WERI-Rb-1 (cell line): ENCODE data around the gene CAMTA1.

Experiments
- DNase-seq: peaks from one replicate; pipeline ENCODE4 v3.0.0-alpha.2; 2020
- H3K27ac ChIP-seq: fragments of 250-450 bp; sonication (Bioruptor Pico); 2 replicates; pipeline ENCODE4 v1.5.1; 2020; ENCODE audit warnings: mild to moderate bottlenecking, moderate library complexity
- H3K27me3 ChIP-seq: fragments of 250-450 bp; sonication (Bioruptor Pico); 2 replicates; pipeline ENCODE4 v1.5.1; 2021; ENCODE audit warnings: mild to moderate bottlenecking, low read depth, moderate library complexity; ENCODE audit not compliant: insufficient read depth, severe bottlenecking
- H3K36me3 ChIP-seq: fragments of 250-450 bp; sonication (Bioruptor Pico); 2 replicates; pipeline ENCODE4 v1.5.1; 2020; ENCODE audit warnings: mild to moderate bottlenecking, moderate library complexity
- H3K4me3 ChIP-seq: 2 replicates; pipeline ENCODE4 v1.5.1; 2011; ENCODE audit warnings: low read depth, mild to moderate bottlenecking, control low read depth, low read length
- H3K9me3 ChIP-seq: fragments of 250-450 bp; sonication (Bioruptor Pico); 2 replicates; pipeline ENCODE4 v1.5.1; 2021; ENCODE audit warnings: mild to moderate bottlenecking, moderate library complexity; ENCODE audit not compliant: severe bottlenecking
- TF ChIP-seq, protein P1 (sequence below): IDR thresholded peaks from 2 replicates; pipeline ENCODE4 v1.5.1; 2011; ENCODE audit warnings: low read depth, mild to moderate bottlenecking, control low read depth, inconsistent platforms, low read length

Gene CAMTA1

DNA sequence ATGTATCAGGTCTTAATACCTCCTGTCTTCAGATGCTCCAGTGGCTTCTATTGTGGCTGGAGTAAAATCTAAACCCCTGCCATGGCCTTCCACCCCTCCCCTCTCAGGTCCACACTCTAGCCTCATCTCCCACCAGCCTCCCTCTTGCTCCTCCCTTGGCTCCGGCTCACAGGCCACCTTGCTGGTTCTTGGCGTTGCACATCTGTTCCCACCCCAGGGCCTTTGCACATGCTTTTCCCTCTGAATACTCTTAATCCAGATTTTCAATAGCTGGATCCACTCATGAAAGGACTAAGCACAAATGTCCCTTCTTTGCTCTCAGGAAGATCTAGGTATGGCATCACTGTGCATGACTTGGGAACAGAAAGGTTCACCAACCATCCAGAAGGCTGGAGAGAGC, 570.4 kb downstream of the CAMTA1 start:
- no peaks in the 10 kb centered on the region for H3K36me3 ChIP-seq
- TF ChIP-seq, protein P1, sequence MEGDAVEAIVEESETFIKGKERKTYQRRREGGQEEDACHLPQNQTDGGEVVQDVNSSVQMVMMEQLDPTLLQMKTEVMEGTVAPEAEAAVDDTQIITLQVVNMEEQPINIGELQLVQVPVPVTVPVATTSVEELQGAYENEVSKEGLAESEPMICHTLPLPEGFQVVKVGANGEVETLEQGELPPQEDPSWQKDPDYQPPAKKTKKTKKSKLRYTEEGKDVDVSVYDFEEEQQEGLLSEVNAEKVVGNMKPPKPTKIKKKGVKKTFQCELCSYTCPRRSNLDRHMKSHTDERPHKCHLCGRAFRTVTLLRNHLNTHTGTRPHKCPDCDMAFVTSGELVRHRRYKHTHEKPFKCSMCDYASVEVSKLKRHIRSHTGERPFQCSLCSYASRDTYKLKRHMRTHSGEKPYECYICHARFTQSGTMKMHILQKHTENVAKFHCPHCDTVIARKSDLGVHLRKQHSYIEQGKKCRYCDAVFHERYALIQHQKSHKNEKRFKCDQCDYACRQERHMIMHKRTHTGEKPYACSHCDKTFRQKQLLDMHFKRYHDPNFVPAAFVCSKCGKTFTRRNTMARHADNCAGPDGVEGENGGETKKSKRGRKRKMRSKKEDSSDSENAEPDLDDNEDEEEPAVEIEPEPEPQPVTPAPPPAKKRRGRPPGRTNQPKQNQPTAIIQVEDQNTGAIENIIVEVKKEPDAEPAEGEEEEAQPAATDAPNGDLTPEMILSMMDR, result no peak
- H3K9me3 ChIP-seq, result no peaks in the 10 kb centered on the region
- no peak overlapping the region for H3K27ac ChIP-seq
- H3K4me3 ChIP-seq, result no peak overlapping the region
- DNase-seq, result no peak
- no peaks in the 10 kb centered on the region for H3K27me3 ChIP-seq

DNA sequence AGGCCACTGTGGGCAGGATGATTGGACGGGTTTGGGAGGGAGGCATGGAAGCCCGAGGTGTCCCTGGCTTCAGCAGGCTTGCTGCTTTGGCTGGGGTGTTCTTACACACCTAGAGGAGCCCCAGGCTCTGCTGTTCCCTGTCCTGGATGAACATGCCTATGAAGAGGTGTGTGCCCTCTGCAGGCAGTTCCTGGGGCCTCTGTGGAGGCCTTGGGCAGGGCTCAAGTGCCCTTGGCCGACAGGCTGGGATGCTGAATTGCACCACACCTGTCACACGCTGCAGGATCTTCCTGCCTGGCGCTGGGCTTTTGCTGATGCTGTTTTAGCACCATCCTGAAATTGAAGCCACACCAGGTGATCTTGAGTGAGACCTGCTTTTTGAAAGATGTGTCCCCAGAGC, 570.8 kb downstream of the CAMTA1 start:
- Histone ChIP-seq H3K9me3 (no peaks in the 10 kb centered on the region), H3K36me3 (no peaks in the 10 kb centered on the region), H3K4me3 (no peak overlapping the region), H3K27me3 (no peaks in the 10 kb centered on the region), H3K27ac (no peak overlapping the region)
- TF ChIP-seq, protein P1, result no peak
- DNase-seq, result no peak

DNA sequence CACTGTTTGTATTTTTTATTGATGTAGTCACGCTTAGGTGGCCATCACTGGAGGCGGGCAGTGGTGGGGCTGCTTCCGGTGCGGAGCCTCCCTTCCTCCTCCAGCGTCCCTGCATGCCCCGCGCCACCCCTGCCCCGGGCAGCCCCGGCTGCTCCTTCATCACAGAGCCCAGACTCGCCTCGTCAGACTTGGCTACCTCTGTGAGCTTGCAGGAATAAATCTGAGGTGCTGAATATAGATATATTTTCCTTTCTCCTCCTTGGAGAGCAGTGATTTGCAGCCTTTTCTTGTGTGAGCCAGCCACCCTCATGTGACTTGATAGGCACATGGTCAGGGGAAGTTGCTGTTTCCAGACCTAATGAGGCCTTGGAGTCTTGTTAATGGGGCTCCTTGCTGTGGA, 573.2 kb downstream of the CAMTA1 start:
- no peak for DNase-seq
- no peak overlapping the region for H3K27ac ChIP-seq
- no peak overlapping the region for H3K4me3 ChIP-seq
- H3K36me3 ChIP-seq, result no peaks in the 10 kb centered on the region
- TF ChIP-seq, protein P1, result no peak
- no peaks in the 10 kb centered on the region for H3K9me3 ChIP-seq
- H3K27me3 ChIP-seq, result no peaks in the 10 kb centered on the region

DNA sequence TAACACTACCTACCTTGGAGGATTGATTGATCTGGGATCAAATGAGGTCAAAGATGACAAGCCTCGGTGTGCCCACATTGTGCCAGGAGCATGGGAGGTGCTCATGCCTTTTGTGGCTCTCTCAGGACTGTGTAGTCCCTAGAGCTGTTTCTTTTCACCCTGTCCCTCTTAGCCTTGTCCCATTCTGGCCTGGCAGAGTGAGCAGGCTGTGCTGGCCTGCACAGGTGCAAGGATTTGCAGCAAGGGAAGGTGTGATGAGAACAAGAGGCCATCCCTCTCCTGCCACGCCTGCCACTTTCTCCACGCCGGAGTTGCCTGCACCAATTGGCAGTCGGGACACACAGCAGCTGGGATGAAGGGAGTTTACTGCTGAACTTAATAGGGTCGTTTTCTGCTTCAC, 575.3 kb downstream of the CAMTA1 start:
- no peaks in the 10 kb centered on the region for H3K36me3 ChIP-seq
- no peak for DNase-seq
- TF ChIP-seq, protein P1, result no peak
- H3K27ac ChIP-seq, result no peak overlapping the region
- no peaks in the 10 kb centered on the region for H3K9me3 ChIP-seq
- no peak overlapping the region for H3K4me3 ChIP-seq
- no peaks in the 10 kb centered on the region for H3K27me3 ChIP-seq

DNA sequence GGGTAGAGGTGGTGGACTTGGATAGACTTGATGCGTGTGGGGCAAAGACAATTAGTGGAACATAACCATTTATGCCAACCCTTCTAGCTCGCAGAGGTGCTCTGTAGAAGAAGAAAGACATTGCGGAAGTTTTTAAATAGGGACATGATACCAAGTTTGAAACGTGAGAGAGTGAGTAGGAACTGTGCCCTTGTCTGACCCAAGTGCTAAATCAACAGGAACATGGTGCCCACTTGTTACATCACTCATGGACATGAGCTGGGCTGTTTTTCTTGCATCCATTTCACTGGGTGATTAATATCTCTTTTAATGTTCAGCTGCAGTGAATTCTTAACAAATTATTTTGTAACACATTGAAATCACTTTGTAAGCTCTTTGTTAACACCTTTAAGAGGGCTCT, 577.7 kb downstream of the CAMTA1 start:
- H3K27me3 ChIP-seq, result no peaks in the 10 kb centered on the region
- H3K27ac ChIP-seq, result no peak overlapping the region
- DNase-seq, result no peak
- TF ChIP-seq, protein P1, result no peak
- H3K4me3 ChIP-seq, result no peak overlapping the region
- H3K36me3 ChIP-seq, result no peaks in the 10 kb centered on the region
- H3K9me3 ChIP-seq, result no peaks in the 10 kb centered on the region

DNA sequence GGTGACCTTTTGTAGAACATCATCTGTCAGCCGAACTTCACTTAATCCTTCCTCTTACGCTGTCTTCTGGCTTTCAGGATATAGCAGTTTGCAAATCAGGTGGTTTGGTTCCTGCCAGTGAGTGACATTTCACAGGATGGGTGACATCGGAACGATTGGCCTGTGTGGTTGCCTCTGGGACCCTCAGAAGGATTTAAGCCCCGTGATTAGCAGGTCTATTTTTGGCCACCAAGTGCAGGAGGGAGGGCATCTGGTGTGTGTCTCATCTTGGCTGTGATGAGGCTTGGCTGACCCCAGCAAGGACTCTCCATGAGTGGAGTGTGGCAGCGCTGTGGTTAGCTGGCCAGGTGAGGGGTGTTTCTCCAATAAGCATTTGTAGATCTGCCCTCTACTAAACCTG, 578.2 kb downstream of the CAMTA1 start:
- Histone ChIP-seq H3K27me3 (no peaks in the 10 kb centered on the region), H3K27ac (no peak overlapping the region), H3K36me3 (no peaks in the 10 kb centered on the region), H3K4me3 (no peak overlapping the region), H3K9me3 (no peaks in the 10 kb centered on the region)
- TF ChIP-seq, protein P1, result no peak
- DNase-seq, result no peak
